K562 (cell line): ENCODE data around the gene RYR3. TPM values are rescaled to one million over a fixed set of nuclear protein-coding genes. Genes with fewer than 3 reads are reported as not detected.

Experiments
- ATAC-seq: fragments of 200-7000 bp; cut with Tn5 transposase; 3 replicates; pipeline ENCODE4 v1.9.1; 2020; ENCODE audit warnings: moderate library complexity
- BruUV-seq: library from RNA; stranded (reverse); fragments of 400-500 nt; replicated peaks from 2 replicates; lab custom pipeline; 2021; lab: Mats Ljungman, UMichigan
- CTCF ChIA-PET: fragments of 300-600 bp; formaldehyde crosslinking; extraction: SDS; loops from one replicate; lab custom pipeline; 2021; ENCODE audit warnings: low intra/inter-chr PET ratio; lab: Yijun Ruan, JAX
- POLR2A ChIA-PET: fragments of 300-600, 350-650 bp; sonication (Branson Sonifier 250); formaldehyde crosslinking; extraction: SDS; loops from one replicate; lab custom pipeline; 2021; ENCODE audit warnings: antibody characterized with exemption, inconsistent platforms; lab: Yijun Ruan, JAX
- DNase-seq, 4 experiments: peaks; one replicate each; pipeline versions ENCODE4 v3.0.0 to v3.0.0-alpha.2; 2011 to 2018; ENCODE audit warnings: low spot score in 3 of 4, mixed read lengths in 3 of 4; ENCODE audit errors: extremely low read depth in 1 of 4
- FAIRE-seq: peaks from 2 replicates; lab custom pipeline; 2011; peaks lifted over from hg19 to GRCh38; lab: Jason Lieb, UNC
- H2AFZ ChIP-seq: 2 replicates; pipeline ENCODE4 v1.6.0; 2011; ENCODE audit warnings: low read depth, low read length, control low read depth, inconsistent platforms
- H3K27ac ChIP-seq: fragments of 200-600 bp; 3 replicates; pipeline ENCODE4 v1.8.0; 2011; ENCODE audit warnings: low read depth, mild to moderate bottlenecking, control low read depth, inconsistent platforms, low read length, moderate library complexity, mixed read lengths; ENCODE audit errors: extremely low read depth
- H3K27me3 ChIP-seq, 2 experiments: fragments of 300-600 bp in 1 of 2; 2 replicates in 1 of 2; 3 replicates in 1 of 2; pipeline versions ENCODE4 v1.6.0 to v1.8.0; 2011; ENCODE audit warnings: inconsistent platforms in 2 of 2, low read length in 2 of 2, mild to moderate bottlenecking in 1 of 2, mixed read lengths in 1 of 2, moderate library complexity in 1 of 2; ENCODE audit not compliant: control insufficient read depth in 2 of 2, insufficient read depth in 2 of 2
- H3K36me3 ChIP-seq: fragments of 300-600 bp; 3 replicates; pipeline ENCODE4 v1.8.0; 2011; ENCODE audit warnings: mild to moderate bottlenecking, low read length, inconsistent platforms; ENCODE audit not compliant: control insufficient read depth, insufficient read depth
- H3K4me1 ChIP-seq, 2 experiments: fragments of 200-600 bp in 1 of 2; replicated peaks in 1 of 2; 2 replicates in 1 of 2; 3 replicates in 1 of 2; pipeline versions ENCODE4 v1.5.1 to v1.8.0; 2011; ENCODE audit warnings: inconsistent platforms in 2 of 2, low read length in 2 of 2, mild to moderate bottlenecking in 1 of 2, mixed read lengths in 1 of 2, moderate library complexity in 1 of 2; ENCODE audit not compliant: control insufficient read depth in 2 of 2, insufficient read depth in 2 of 2
- H3K4me2 ChIP-seq: 2 replicates; pipeline ENCODE4 v1.6.1; 2011; ENCODE audit warnings: low read length, control low read depth, inconsistent platforms, mixed read lengths; ENCODE audit not compliant: insufficient read depth
- H3K4me3 ChIP-seq: fragments of 200-600 bp; sonication (generic), shearing (Covaris generic); 2 replicates; pipeline ENCODE4 v1.5.1; 2016; ENCODE audit warnings: control low read depth, inconsistent platforms
- H3K79me2 ChIP-seq: fragments of 200-600 bp; 3 replicates; pipeline ENCODE4 v1.8.0; 2011; ENCODE audit warnings: low read length, inconsistent platforms; ENCODE audit not compliant: control insufficient read depth, insufficient read depth
- H3K9ac ChIP-seq, 2 experiments: 2 replicates each; pipeline versions ENCODE4 v1.6.0 to v1.6.1; 2011; ENCODE audit warnings: low read depth in 2 of 2, low read length in 2 of 2, control low read depth in 1 of 2, inconsistent platforms in 1 of 2, mild to moderate bottlenecking in 1 of 2, mixed read lengths in 1 of 2; ENCODE audit not compliant: insufficient read depth in 1 of 2
- H3K9me1 ChIP-seq: one replicate; pipeline ENCODE4 v1.6.0; 2011; ENCODE audit warnings: inconsistent platforms, mild to moderate bottlenecking, low read length, moderate library complexity; ENCODE audit not compliant: control insufficient read depth, insufficient read depth
- H3K9me3 ChIP-seq: replicated peaks from 2 replicates; pipeline ENCODE4 v1.5.1; 2011; ENCODE audit warnings: low read depth, low read length, inconsistent platforms; ENCODE audit not compliant: control insufficient read depth, insufficient read depth
- H4K20me1 ChIP-seq: replicated peaks from 2 replicates; pipeline ENCODE4 v1.6.1; 2011; ENCODE audit warnings: low read length, inconsistent platforms, mixed read lengths; ENCODE audit not compliant: control insufficient read depth, insufficient read depth
- GTF2B ChIP-seq: IDR thresholded peaks from 2 replicates; pipeline ENCODE4 v1.6.1; 2011; ENCODE audit not compliant: insufficient read length; ENCODE audit errors: extremely low read depth
- JUN ChIP-seq, 2 experiments: sonication (generic) in 1 of 2; formaldehyde crosslinking in 1 of 2; IDR thresholded peaks; 2 replicates each; pipeline versions ENCODE4 v1.6.1 to v1.8.0; 2012 to 2022; ENCODE audit warnings: borderline replicate concordance in 2 of 2, mild to moderate bottlenecking in 2 of 2, improper control_type of control experiment in 1 of 2, low read depth in 1 of 2, low read length in 1 of 2, missing genetic modification reagents in 1 of 2
- KLF6 ChIP-seq: fragments of 250-450 bp; sonication (Bioruptor Pico); IDR thresholded peaks from 2 replicates; pipeline ENCODE4 v1.4.0; 2020; ENCODE audit warnings: mild to moderate bottlenecking, moderate library complexity, borderline replicate concordance
- PURB ChIP-seq: sonication (generic); formaldehyde crosslinking; IDR thresholded peaks from 2 replicates; pipeline ENCODE4 v1.9.0; 2021; ENCODE audit warnings: low read depth, mild to moderate bottlenecking, missing genetic modification reagents
- RAD51 ChIP-seq: fragments of 450-650 bp; IDR thresholded peaks from 2 replicates; pipeline ENCODE4 v1.7.1; 2016; ENCODE audit warnings: low read depth, mild to moderate bottlenecking, borderline replicate concordance
- SIN3A ChIP-seq, 2 experiments: fragments of 150-350 bp in 1 of 2; IDR thresholded peaks; 2 replicates each; pipeline ENCODE4 v1.6.1; 2011 to 2016; ENCODE audit warnings: borderline replicate concordance in 2 of 2, low read depth in 2 of 2, low read length in 2 of 2, mild to moderate bottlenecking in 2 of 2, moderate library complexity in 2 of 2; ENCODE audit not compliant: control insufficient read depth in 1 of 2
- SRSF1 ChIP-seq: fragments of 200-400 bp; formaldehyde crosslinking; IDR thresholded peaks from 2 replicates; pipeline ENCODE4 v1.6.1; 2017; ENCODE audit warnings: mild to moderate bottlenecking, low read depth, low read length, moderate library complexity
- ZNF408 ChIP-seq: fragments of 250-450 bp; sonication (Bioruptor Pico); IDR thresholded peaks from 2 replicates; pipeline ENCODE4 v1.4.0; 2020; ENCODE audit warnings: low read depth, mild to moderate bottlenecking, moderate library complexity
- WGBS: fragments of 100-300 bp; shearing (Covaris generic); methylation state at CpG from one replicate; pipeline ENCODE4 v1.1.6; 2016; ENCODE audit warnings: low coverage, mixed read lengths; ENCODE audit not compliant: insufficient coverage; ENCODE audit errors: missing lambda C conversion rate; 5-methylcytosine and 5-hydroxymethylcytosine counted together
- in situ Hi-C: fragments of 300-500 bp; cut with MboI; formaldehyde crosslinking; loops from 4 replicates; pipeline ENCODE4 v1.15.0; 2018; ENCODE audit warnings: inconsistent platforms, mixed read lengths
- intact Hi-C: fragments of 100-400 bp; cut with micrococcal nuclease; formaldehyde crosslinking; loops from 2 replicates; pipeline ENCODE4 v1.14.2; 2022
- polyA plus RNA-seq, 8 experiments: library from polyadenylated mRNA; depleted of rRNA in 4 of 8; stranded (reverse) in 5 of 8; unstranded in 3 of 8; fragments of >200 nt; fragmentation: Nextera tagmentation in 2 of 8; fragmentation: Illumina TruSeq in 1 of 8; extraction: Ambion mirVana in 2 of 8; extraction: Trizol in 1 of 8; gene quantifications; 2 replicates each; pipeline versions ENCODE4 v1.2.1 to v1.2.3, GENCODE V29; 2011 to 2014; ENCODE audit warnings: inconsistent platforms in 1 of 8, missing spikeins in 1 of 8
- total RNA-seq, 7 experiments: library from RNA; depleted of rRNA in 6 of 7; stranded (reverse); fragments of >200 nt in 6 of 7; fragmentation: Illumina TruSeq in 2 of 7; extraction: Trizol in 2 of 7; gene quantifications; 2 replicates each; pipeline versions ENCODE4 v1.2.1 to v1.2.3, GENCODE V29; 2011 to 2021; ENCODE audit warnings: low replicate concordance in 1 of 7
- TF ChIP-seq, protein P1 (sequence below): fragments of 250-450 bp; sonication (Bioruptor Pico); IDR thresholded peaks from 2 replicates; pipeline ENCODE4 v1.4.0; 2020
- TF ChIP-seq, protein P2 (sequence below): fragments of 450-650 bp; IDR thresholded peaks from 2 replicates; pipeline ENCODE4 v1.6.1; 2014; ENCODE audit warnings: low read depth, mild to moderate bottlenecking, moderate library complexity, borderline replicate concordance

Gene RYR3
- total and polyA plus RNA-seq, 9 of the 15 experiments (the other 6 are each of a cell fraction or from before 2014, with no cell fraction given): 0.04 TPM; not detected in 8

DNA sequence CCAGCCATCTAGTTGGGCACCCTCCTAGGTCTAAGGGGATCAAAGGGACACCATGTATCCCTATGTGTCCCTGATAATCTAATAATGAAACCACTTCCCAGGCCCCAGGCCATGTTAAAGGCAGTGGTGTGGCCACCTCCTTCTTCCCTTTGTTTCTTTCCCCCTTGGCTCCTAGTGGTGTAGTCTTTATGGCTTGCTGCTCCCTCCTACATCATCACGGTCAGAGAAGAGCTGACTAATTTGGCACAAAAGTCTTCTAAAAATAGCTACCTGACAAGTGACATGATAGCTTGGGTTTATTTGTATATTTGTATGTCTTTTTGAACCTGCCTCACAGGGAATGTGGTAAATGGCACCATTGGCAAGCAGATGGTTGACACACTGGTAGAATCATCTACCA lies 526.5 kb downstream of the RYR3 start (continued):
- no peak for TF ChIP-seq JUN (IDR thresholded peaks at IDR 0.05; ENCODE audit: borderline replicate concordance, low read depth, low read length)
- no peak for TF ChIP-seq JUN (CRISPR knock-in tag; IDR thresholded peaks at IDR 0.05; ENCODE audit: borderline replicate concordance)
- no peak for TF ChIP-seq SIN3A (IDR thresholded peaks at IDR 0.05; ENCODE audit: borderline replicate concordance in 2 of 2, control insufficient read depth in 1 of 2, low read depth in 2 of 2, low read length in 2 of 2)

GRCh38 chr15:33839540-33839939 lies 528.8 kb downstream of the RYR3 start:
- WGBS: 0% methylated on average over 2 of the region's 2 CpGs
- no TSS peak for BruUV-seq
- CTCF ChIA-PET: no interaction called here
- TF ChIP-seq RAD51 (no peak), KLF6 (no peak), GTF2B (no peak), SRSF1 (no peak), PURB (CRISPR knock-in tag) (no peak), ZNF408 (CRISPR knock-in tag) (no peak)
- TF ChIP-seq, protein P1, sequence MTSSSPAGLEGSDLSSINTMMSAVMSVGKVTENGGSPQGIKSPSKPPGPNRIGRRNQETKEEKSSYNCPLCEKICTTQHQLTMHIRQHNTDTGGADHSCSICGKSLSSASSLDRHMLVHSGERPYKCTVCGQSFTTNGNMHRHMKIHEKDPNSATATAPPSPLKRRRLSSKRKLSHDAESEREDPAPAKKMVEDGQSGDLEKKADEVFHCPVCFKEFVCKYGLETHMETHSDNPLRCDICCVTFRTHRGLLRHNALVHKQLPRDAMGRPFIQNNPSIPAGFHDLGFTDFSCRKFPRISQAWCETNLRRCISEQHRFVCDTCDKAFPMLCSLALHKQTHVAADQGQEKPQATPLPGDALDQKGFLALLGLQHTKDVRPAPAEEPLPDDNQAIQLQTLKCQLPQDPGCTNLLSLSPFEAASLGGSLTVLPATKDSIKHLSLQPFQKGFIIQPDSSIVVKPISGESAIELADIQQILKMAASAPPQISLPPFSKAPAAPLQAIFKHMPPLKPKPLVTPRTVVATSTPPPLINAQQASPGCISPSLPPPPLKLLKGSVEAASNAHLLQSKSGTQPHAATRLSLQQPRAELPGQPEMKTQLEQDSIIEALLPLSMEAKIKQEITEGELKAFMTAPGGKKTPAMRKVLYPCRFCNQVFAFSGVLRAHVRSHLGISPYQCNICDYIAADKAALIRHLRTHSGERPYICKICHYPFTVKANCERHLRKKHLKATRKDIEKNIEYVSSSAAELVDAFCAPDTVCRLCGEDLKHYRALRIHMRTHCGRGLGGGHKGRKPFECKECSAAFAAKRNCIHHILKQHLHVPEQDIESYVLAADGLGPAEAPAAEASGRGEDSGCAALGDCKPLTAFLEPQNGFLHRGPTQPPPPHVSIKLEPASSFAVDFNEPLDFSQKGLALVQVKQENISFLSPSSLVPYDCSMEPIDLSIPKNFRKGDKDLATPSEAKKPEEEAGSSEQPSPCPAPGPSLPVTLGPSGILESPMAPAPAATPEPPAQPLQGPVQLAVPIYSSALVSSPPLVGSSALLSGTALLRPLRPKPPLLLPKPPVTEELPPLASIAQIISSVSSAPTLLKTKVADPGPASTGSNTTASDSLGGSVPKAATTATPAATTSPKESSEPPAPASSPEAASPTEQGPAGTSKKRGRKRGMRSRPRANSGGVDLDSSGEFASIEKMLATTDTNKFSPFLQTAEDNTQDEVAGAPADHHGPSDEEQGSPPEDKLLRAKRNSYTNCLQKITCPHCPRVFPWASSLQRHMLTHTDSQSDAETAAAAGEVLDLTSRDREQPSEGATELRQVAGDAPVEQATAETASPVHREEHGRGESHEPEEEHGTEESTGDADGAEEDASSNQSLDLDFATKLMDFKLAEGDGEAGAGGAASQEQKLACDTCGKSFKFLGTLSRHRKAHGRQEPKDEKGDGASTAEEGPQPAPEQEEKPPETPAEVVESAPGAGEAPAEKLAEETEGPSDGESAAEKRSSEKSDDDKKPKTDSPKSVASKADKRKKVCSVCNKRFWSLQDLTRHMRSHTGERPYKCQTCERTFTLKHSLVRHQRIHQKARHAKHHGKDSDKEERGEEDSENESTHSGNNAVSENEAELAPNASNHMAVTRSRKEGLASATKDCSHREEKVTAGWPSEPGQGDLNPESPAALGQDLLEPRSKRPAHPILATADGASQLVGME (CRISPR knock-in tag): no peak
- TF ChIP-seq, protein P2, sequence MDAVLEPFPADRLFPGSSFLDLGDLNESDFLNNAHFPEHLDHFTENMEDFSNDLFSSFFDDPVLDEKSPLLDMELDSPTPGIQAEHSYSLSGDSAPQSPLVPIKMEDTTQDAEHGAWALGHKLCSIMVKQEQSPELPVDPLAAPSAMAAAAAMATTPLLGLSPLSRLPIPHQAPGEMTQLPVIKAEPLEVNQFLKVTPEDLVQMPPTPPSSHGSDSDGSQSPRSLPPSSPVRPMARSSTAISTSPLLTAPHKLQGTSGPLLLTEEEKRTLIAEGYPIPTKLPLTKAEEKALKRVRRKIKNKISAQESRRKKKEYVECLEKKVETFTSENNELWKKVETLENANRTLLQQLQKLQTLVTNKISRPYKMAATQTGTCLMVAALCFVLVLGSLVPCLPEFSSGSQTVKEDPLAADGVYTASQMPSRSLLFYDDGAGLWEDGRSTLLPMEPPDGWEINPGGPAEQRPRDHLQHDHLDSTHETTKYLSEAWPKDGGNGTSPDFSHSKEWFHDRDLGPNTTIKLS: no peak

More at GRCh38 chr15:33839540-33839939, 528.8 kb downstream of the RYR3 start:
- no peaks in the 10 kb centered on the region for H3K36me3 ChIP-seq
- no peak overlapping the region for H3K9ac ChIP-seq
- no peak overlapping the region for H3K4me3 ChIP-seq
- H2AFZ ChIP-seq: no peak overlapping the region
- POLR2A ChIA-PET: no interaction called here
- H3K9me3 ChIP-seq: no peaks in the 10 kb centered on the region
- H4K20me1 ChIP-seq: no peaks in the 10 kb centered on the region; the same call in 1 of the 2 replicates
- in situ Hi-C loops: no loop called here
- DNase-seq (no peak), FAIRE-seq (no peak), ATAC-seq (no peak)
- no peaks in the 10 kb centered on the region for H3K4me1 ChIP-seq
- no peak overlapping the region for H3K27ac ChIP-seq
- no peaks in the 10 kb centered on the region for H3K79me2 ChIP-seq
- intact Hi-C loops: no loop called here
- H3K27me3 ChIP-seq: peaks cover 3 to 14% of the 10 kb centered on the region in 2 experiments; a peak in 4 of 5 replicates
- H3K4me2 ChIP-seq: no peak overlapping the region
- H3K9me1 ChIP-seq: no peaks in the 10 kb centered on the region
